KMS-11 (cell line): ENCODE measurements around the gene RPS2.

Source experiments
- H2AFZ ChIP-seq: fragments of 200-600 bp; sonication (generic); 2 replicates; pipeline ENCODE4 v1.6.1; 2016; ENCODE audit warnings: antibody characterized with exemption, mixed run types, low read depth
- H3K27ac ChIP-seq: fragments of 200-600 bp; sonication (generic); 2 replicates; pipeline ENCODE4 v1.6.1; 2016; ENCODE audit warnings: mild to moderate bottlenecking, mixed run types
- H3K27me3 ChIP-seq: fragments of 200-600 bp; sonication (generic); 2 replicates; pipeline ENCODE4 v1.6.1; 2017; ENCODE audit warnings: mild to moderate bottlenecking, low read depth, mixed run types, moderate library complexity; ENCODE audit not compliant: insufficient read depth
- H3K36me3 ChIP-seq: fragments of 200-600 bp; sonication (generic); 2 replicates; pipeline ENCODE4 v1.6.1; 2017; ENCODE audit warnings: mild to moderate bottlenecking, mixed run types; ENCODE audit not compliant: insufficient read depth
- H3K4me1 ChIP-seq: fragments of 200-600 bp; sonication (generic); 2 replicates; pipeline ENCODE4 v1.6.1; 2016; ENCODE audit warnings: mild to moderate bottlenecking, low read depth, mixed run types; ENCODE audit not compliant: poor library complexity, severe bottlenecking
- H3K4me2 ChIP-seq: fragments of 200-600 bp; sonication (generic); 2 replicates; pipeline ENCODE4 v1.7.0; 2016; ENCODE audit warnings: mild to moderate bottlenecking, mixed run types
- H3K4me3 ChIP-seq: fragments of 200-600 bp; sonication (generic); IDR thresholded peaks from 2 replicates; pipeline ENCODE4 v1.6.1; 2017; ENCODE audit warnings: low read depth, low read length, mixed read lengths; ENCODE audit not compliant: insufficient read depth
- H3K79me2 ChIP-seq: fragments of 200-600 bp; sonication (generic); 2 replicates; pipeline ENCODE4 v1.6.1; 2016; ENCODE audit warnings: low read depth, mixed run types; ENCODE audit not compliant: insufficient read depth
- H3K9ac ChIP-seq: fragments of 200-600 bp; sonication (generic); 2 replicates; pipeline ENCODE4 v1.6.1; 2016; ENCODE audit warnings: mild to moderate bottlenecking, mixed run types
- H4K20me1 ChIP-seq: fragments of 200-600 bp; sonication (generic); 2 replicates; pipeline ENCODE4 v1.6.1; 2016; ENCODE audit warnings: mild to moderate bottlenecking, mixed run types; ENCODE audit not compliant: insufficient read depth
- CTCF ChIP-seq: fragments of 200-600 bp; sonication (generic); conservative IDR thresholded peaks from 2 replicates; pipeline ENCODE4 v1.6.1; 2017; ENCODE audit warnings: low read depth, mild to moderate bottlenecking, antibody characterized with exemption, low read length, moderate library complexity, mixed read lengths

The RPS2 gene

GRCh38 chr16:1982991-1983543 is 18.4 kb upstream of the RPS2 start:
- no peak for TF ChIP-seq CTCF
- no peak overlapping the region for H3K27ac ChIP-seq
- H3K4me1 ChIP-seq: peaks cover 37% of the 10 kb centered on the region
- no peaks in the 10 kb centered on the region for H3K79me2 ChIP-seq
- H3K27me3 ChIP-seq: peaks cover 5% of the 10 kb centered on the region; the same call in 1 of the 2 replicates
- peak overlapping the region; percentile 85; the same call in 1 of the 2 replicates for H3K4me2 ChIP-seq
- H2AFZ ChIP-seq: no peak overlapping the region
- H3K4me3 ChIP-seq: no peak overlapping the region
- H4K20me1 ChIP-seq: no peaks in the 10 kb centered on the region
- no peak overlapping the region for H3K9ac ChIP-seq
- H3K36me3 ChIP-seq: no peaks in the 10 kb centered on the region

GRCh38 chr16:1982013-1982433 is 17.4 kb upstream of the RPS2 start:
- Histone ChIP-seq H3K36me3 (no peaks in the 10 kb centered on the region; the same call in 1 of the 2 replicates), H3K79me2 (no peaks in the 10 kb centered on the region), H3K27me3 (peaks cover 5% of the 10 kb centered on the region; the same call in 1 of the 2 replicates), H3K4me2 (peak overlapping the region; percentile 4), H3K4me3 (no peak overlapping the region), H2AFZ (no peak overlapping the region), H3K4me1 (peaks cover 37% of the 10 kb centered on the region), H3K9ac (no peak overlapping the region), H4K20me1 (no peaks in the 10 kb centered on the region), H3K27ac (peak overlapping the region; percentile 4; the same call in 1 of the 2 replicates)
- TF ChIP-seq CTCF: no peak

GRCh38 chr16:1981398-1981836 is 16.8 kb upstream of the RPS2 start, which contains the start of gene NOXO1:
Gene NOXO1, minus strand, starts transcription at chr16:1981469. Its CDS starts 290 bp downstream, at chr16:1981179.
- Histone ChIP-seq H3K36me3 (no peaks in the 10 kb centered on the region; the same call in 1 of the 2 replicates), H3K9ac (no peak within 1 kb of the TSS), H3K27ac (peak within 1 kb of the TSS; percentile 4; the same call in 1 of the 2 replicates), H3K4me2 (peak within 1 kb of the TSS; percentile 4), H3K4me3 (no peak within 1 kb of the TSS), H4K20me1 (no peaks in the 10 kb centered on the region), H3K4me1 (peaks cover 37% of the 10 kb centered on the region), H3K79me2 (no peaks in the 10 kb centered on the region), H2AFZ (no peak within 1 kb of the TSS), H3K27me3 (peaks cover 5% of the 10 kb centered on the region; the same call in 1 of the 2 replicates)
- TF ChIP-seq CTCF: no peak

GRCh38 chr16:1980770-1981087 is 16.1 kb upstream of the RPS2 start:
- Histone ChIP-seq H3K36me3 (no peaks in the 10 kb centered on the region; the same call in 1 of the 2 replicates), H3K27me3 (peaks cover 5% of the 10 kb centered on the region; the same call in 1 of the 2 replicates), H3K4me3 (no peak overlapping the region), H3K4me2 (no peak overlapping the region), H3K9ac (no peak overlapping the region), H2AFZ (no peak overlapping the region), H3K4me1 (peaks cover 36% of the 10 kb centered on the region), H3K79me2 (no peaks in the 10 kb centered on the region), H4K20me1 (no peaks in the 10 kb centered on the region), H3K27ac (no peak overlapping the region)
- no peak for TF ChIP-seq CTCF
